ENCODE data around the gene SRSF4. TPM values are rescaled to one million over a fixed set of nuclear protein-coding genes. Genes with fewer than 3 reads are reported as not detected.
A peak's percentile ranks its signal among the peaks of the same experiment; 100 is the strongest.

Gene SRSF4
- total and polyA plus RNA-seq, 2 of the 8 experiments (the other 6 are each of a cell fraction or from before 2014, with no cell fraction given): 34.9 to 86.5 TPM

DNA sequence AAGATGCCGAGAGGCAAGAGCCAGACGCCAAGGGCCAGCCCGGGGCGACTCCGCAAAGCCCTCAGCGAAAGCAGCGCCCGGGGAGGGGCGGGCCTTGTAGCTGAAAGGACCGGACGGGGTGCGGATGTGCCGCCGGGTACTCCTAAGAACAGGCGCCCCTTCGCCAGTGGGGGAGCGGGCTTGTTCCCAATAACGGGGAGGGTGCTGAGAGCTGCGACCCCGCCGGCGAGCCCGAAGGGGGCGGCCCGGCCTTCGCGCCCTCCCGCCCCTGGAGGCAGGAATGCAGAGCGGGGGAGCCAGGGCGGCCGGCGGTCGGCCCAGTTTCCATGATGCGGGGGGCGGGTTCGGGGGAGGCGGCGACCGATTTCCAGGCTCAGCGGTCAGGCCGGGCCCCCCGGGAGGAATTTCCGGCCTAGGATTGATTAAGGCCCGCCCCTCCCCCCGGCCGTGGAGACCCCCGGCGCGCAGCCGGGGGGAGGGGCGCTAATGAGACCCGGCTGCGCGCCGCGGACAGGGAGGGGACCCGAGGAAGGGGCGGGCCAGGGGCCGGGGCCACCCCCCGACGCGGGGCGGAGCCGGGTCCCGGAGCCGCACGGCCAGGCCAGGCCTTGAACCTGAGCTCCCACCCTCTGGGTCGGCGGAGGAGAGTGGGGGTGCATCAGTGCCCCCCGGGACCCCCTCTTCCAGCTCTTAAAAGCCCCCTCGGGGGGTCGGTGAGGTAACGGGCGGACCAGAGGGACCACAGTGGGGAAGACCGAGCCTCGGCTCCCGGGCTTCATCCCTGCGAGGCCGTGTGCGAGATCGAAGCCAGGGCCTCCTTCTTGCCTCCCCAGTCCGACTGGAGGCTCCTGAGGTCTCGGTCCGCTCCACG lies 57.1 kb downstream of the SRSF4 start (continued):
- TF ChIP-seq, protein P1, sequence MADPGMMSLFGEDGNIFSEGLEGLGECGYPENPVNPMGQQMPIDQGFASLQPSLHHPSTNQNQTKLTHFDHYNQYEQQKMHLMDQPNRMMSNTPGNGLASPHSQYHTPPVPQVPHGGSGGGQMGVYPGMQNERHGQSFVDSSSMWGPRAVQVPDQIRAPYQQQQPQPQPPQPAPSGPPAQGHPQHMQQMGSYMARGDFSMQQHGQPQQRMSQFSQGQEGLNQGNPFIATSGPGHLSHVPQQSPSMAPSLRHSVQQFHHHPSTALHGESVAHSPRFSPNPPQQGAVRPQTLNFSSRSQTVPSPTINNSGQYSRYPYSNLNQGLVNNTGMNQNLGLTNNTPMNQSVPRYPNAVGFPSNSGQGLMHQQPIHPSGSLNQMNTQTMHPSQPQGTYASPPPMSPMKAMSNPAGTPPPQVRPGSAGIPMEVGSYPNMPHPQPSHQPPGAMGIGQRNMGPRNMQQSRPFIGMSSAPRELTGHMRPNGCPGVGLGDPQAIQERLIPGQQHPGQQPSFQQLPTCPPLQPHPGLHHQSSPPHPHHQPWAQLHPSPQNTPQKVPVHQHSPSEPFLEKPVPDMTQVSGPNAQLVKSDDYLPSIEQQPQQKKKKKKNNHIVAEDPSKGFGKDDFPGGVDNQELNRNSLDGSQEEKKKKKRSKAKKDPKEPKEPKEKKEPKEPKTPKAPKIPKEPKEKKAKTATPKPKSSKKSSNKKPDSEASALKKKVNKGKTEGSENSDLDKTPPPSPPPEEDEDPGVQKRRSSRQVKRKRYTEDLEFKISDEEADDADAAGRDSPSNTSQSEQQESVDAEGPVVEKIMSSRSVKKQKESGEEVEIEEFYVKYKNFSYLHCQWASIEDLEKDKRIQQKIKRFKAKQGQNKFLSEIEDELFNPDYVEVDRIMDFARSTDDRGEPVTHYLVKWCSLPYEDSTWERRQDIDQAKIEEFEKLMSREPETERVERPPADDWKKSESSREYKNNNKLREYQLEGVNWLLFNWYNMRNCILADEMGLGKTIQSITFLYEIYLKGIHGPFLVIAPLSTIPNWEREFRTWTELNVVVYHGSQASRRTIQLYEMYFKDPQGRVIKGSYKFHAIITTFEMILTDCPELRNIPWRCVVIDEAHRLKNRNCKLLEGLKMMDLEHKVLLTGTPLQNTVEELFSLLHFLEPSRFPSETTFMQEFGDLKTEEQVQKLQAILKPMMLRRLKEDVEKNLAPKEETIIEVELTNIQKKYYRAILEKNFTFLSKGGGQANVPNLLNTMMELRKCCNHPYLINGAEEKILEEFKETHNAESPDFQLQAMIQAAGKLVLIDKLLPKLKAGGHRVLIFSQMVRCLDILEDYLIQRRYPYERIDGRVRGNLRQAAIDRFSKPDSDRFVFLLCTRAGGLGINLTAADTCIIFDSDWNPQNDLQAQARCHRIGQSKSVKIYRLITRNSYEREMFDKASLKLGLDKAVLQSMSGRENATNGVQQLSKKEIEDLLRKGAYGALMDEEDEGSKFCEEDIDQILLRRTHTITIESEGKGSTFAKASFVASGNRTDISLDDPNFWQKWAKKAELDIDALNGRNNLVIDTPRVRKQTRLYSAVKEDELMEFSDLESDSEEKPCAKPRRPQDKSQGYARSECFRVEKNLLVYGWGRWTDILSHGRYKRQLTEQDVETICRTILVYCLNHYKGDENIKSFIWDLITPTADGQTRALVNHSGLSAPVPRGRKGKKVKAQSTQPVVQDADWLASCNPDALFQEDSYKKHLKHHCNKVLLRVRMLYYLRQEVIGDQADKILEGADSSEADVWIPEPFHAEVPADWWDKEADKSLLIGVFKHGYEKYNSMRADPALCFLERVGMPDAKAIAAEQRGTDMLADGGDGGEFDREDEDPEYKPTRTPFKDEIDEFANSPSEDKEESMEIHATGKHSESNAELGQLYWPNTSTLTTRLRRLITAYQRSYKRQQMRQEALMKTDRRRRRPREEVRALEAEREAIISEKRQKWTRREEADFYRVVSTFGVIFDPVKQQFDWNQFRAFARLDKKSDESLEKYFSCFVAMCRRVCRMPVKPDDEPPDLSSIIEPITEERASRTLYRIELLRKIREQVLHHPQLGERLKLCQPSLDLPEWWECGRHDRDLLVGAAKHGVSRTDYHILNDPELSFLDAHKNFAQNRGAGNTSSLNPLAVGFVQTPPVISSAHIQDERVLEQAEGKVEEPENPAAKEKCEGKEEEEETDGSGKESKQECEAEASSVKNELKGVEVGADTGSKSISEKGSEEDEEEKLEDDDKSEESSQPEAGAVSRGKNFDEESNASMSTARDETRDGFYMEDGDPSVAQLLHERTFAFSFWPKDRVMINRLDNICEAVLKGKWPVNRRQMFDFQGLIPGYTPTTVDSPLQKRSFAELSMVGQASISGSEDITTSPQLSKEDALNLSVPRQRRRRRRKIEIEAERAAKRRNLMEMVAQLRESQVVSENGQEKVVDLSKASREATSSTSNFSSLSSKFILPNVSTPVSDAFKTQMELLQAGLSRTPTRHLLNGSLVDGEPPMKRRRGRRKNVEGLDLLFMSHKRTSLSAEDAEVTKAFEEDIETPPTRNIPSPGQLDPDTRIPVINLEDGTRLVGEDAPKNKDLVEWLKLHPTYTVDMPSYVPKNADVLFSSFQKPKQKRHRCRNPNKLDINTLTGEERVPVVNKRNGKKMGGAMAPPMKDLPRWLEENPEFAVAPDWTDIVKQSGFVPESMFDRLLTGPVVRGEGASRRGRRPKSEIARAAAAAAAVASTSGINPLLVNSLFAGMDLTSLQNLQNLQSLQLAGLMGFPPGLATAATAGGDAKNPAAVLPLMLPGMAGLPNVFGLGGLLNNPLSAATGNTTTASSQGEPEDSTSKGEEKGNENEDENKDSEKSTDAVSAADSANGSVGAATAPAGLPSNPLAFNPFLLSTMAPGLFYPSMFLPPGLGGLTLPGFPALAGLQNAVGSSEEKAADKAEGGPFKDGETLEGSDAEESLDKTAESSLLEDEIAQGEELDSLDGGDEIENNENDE (IDR thresholded peaks at IDR 0.05; ENCODE audit: insufficient replicate concordance, low read length): no peak
- TF ChIP-seq FOSL1 (IDR thresholded peaks at IDR 0.05; ENCODE audit: insufficient read depth, low read depth, low read length) (no peak), HDAC2 (IDR thresholded peaks at IDR 0.05; ENCODE audit: borderline replicate concordance in 1 of 2, low read depth in 2 of 2, low read length in 2 of 2) (peak; percentile 54 to 72; a peak in 1 of 4 replicates), BCL11A (IDR thresholded peaks at IDR 0.05; ENCODE audit: low read depth in 2 of 2, low read length in 2 of 2) (no peak), KDM1A (IDR thresholded peaks at IDR 0.05; ENCODE audit: borderline replicate concordance, low read length) (peak; percentile 73), TBP (IDR thresholded peaks at IDR 0.05; ENCODE audit: low read depth, low read length) (no peak), NRF1 (IDR thresholded peaks at IDR 0.05; ENCODE audit: low read depth, low read length) (no peak)
- TF ChIP-seq, protein P2, sequence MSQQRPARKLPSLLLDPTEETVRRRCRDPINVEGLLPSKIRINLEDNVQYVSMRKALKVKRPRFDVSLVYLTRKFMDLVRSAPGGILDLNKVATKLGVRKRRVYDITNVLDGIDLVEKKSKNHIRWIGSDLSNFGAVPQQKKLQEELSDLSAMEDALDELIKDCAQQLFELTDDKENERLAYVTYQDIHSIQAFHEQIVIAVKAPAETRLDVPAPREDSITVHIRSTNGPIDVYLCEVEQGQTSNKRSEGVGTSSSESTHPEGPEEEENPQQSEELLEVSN (IDR thresholded peaks at IDR 0.05): peak; percentile 77

Data from H1 (cell line).